RKO (cell line): Measurements from ENCODE around the gene FFAR1.

Experiments used
- DNase-seq: peaks from one replicate; pipeline ENCODE4 v3.0.0-alpha.2; 2016; ENCODE audit warnings: low spot score

The FFAR1 gene

GRCh38 chr19:35347171-35347929, at the start of gene FFAR1:
TSS of gene FFAR1 (plus strand) at chr19:35347902. CDS start at chr19:35351552, 3,650 bp downstream.
- DNase-seq, result no peak

DNA sequence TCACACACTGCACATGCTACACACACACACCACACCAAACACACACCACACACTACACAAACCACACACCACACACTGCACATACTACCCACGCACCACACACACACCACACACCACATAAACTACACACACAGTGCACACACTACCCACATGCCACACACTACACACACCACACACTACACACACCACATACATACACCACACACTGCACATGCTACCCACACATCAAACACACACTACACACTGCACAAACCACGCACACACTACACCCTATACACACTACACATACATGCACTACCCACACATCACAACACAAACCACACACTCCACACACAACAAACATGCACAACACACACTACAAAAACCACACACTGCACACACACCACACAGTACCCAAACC, 49.8 kb upstream of the FFAR1 start:
- no peak for DNase-seq

DNA sequence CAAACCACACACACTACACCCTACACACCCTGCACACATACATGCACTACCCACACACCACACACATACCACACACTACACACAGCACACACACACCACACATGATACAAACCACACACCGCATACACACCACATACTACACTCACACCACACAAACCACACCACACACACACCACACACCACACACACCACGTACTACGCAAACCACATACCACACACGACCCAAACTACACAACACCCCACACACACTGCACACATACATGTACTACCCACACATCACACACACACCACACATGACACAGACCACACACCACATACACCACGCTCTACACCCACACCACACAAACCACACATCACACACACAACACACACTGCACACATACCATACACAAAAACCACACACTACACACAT, 49.1 kb upstream of the FFAR1 start:
- DNase-seq, result no peak

- DNase-seq, result no peak
Measured at GRCh38 chr19:35299523-35300338, 48.0 kb upstream of the FFAR1 start.

DNA sequence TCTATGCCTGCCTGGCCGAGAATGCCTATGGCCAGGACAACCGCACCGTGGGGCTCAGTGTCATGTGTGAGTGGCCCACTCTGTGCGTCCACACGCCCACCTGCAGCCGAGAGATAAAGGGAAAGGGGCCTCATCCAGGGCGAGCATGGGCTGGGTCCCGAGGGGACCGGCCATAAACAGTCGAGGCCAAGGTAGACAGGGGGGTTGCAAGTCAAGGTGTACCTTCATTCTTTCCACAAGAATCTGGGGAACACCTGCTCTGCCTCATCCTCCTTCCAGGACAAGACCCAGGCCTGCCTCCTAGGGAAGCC, 47.4 kb upstream of the FFAR1 start:
- DNase-seq, result no peak

DNA sequence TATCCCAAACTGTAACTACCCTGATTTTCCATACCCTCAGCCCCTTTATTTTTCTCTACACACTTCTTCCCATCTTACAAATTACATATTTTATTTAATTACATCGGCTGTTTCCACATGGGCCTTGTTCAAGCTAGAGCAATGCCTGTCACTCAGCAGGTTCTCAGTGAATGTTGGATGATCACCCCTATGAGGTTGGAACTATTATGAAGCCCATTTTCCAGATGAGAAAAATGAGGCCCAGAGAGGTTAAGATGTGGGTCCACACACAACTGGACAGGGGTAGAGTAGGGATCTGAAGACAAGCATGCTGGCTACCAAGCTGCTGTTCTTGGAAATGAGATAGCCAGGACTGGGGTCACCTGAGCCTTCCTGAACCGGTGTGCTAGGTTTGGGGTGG, 45.7 kb upstream of the FFAR1 start:
- DNase-seq, result no peak

DNA sequence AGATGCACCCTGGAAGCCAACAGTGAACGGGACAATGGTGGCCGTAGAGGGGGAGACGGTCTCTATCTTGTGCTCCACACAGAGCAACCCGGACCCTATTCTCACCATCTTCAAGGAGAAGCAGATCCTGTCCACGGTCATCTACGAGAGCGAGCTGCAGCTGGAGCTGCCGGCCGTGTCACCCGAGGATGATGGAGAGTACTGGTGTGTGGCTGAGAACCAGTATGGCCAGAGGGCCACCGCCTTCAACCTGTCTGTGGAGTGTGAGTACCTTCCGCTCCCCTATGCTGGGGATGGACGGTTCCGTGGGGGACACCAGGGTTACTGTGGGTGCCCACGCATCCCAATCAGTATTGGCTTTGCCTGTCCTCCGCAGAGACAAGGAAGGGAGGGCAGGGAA, 45.3 kb upstream of the FFAR1 start:
- no peak for DNase-seq

DNA sequence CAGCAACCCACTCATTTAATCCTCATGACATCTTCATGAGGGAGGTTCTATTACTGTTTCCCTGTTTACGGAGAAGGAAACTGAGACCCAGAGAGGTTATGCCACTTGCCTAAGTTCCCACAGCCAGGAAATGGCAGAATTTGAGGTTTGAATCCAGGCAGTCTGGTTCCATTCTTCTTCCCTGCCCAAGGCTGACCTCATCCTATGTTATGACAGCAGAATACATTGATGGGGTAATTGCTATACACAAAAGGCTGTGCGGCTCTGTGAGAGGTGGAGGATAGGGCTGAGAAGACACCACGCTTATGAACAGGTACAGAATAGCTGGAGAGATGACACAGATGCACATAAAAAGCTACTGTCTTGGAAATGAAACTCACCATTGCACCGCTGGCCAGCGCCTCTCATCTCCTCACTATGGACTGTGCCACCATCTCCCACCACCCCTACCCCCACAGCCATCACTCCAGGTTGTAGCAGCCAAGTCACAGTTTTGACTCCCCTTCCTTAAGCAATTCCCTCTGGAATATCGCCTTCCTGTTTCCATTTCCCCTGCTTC, 44.3 kb upstream of the FFAR1 start:
- DNase-seq, result no peak

DNA sequence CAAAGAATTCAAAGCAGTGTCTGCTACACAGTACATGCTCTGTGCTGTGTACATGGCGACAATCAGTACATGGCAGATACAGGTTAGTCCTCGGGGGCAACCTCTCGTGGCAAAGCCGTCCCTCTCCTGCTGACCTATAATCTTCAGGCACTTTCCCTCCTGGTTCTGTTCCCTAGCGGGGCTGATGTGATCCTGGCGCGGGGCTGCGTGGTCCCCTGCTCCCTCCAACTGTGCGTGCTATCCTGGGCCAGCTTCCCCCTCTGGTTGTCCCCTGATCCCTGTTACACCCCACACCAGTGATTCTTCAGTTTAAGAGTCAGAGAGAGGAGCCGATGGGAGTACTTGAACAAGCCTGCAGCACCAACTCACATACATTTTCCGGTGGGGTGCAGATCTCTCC, 43.7 kb upstream of the FFAR1 start:
- no peak for DNase-seq

- no peak for DNase-seq
Measured at GRCh38 chr19:35305181-35305580, 42.5 kb upstream of the FFAR1 start.

DNA sequence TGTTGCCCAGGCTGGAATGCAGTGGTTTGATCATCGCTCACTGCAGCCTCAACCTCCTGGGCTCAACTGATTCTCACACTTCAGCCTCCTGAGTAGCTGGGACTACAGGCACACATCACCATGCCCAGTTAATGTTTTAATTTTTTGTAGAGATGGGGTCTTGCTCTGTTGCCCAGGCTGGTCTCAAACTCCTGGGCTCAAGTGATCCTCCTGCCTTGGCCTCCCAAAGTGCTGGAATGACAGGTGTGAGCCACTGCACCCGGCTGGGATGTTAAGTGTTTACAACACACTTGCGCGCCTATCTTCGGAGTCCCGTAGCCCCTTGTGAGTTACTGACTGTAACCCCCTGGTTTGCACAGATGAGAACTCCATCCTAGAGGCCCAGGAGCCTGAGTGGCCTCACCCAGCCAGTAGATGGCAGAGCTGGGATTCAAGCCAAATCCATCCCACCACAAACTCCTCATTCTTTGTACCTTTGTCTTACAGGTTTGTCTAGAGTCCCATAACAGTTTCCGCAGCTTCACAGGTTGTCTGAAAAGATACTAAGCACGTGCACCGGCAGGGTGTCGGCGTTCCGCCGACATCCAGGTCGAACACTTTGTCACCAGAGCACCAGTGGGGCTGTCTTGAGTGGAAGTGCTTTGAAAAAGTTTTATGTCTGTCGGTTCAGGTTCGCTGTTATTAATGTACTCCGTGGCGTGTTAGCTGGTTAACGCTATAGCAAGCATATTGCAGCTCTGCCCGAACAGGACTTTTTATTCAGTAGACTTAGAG, 41.0 kb upstream of the FFAR1 start:
- DNase-seq, result no peak

DNA sequence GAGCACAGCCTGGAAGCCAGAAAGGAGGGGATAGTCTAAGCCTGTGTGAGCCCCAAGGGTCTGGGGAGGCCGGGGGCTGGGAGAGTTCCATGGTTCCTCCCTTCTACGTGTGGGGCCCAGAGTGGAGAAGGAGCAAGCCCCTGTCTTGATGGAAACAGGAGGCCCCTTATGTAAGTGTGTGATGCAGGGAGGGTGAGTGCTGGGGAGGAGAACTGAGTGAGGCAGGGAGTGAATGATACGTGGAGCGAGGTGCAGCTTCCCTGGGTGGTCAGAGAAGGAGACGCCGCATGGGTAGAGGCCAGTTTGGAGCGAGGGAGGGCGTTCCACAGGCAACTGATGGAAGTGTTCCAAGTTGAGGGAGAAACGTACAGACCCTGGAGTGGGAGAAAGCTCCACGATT, 39.8 kb upstream of the FFAR1 start:
- DNase-seq, result no peak

DNA sequence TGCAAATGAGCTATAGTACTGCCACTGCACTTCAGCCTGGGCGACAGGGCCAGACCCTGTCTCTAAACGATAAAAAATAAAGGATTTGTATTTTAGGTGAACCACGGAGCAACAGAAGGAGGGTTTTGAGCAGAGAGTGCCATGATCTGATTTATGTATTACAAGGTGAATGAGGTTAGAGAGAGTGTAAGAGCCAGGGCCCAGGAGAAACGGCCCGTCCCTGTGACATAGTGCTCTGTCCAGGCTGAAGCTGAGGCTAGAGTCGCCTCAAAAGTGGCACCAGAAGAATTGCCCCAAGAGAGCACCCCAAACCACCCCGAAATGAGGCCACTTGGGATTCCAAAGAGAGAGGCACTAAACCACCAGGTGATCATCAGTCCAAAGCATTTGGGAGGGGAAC, 38.8 kb upstream of the FFAR1 start:
- DNase-seq, result no peak

DNA sequence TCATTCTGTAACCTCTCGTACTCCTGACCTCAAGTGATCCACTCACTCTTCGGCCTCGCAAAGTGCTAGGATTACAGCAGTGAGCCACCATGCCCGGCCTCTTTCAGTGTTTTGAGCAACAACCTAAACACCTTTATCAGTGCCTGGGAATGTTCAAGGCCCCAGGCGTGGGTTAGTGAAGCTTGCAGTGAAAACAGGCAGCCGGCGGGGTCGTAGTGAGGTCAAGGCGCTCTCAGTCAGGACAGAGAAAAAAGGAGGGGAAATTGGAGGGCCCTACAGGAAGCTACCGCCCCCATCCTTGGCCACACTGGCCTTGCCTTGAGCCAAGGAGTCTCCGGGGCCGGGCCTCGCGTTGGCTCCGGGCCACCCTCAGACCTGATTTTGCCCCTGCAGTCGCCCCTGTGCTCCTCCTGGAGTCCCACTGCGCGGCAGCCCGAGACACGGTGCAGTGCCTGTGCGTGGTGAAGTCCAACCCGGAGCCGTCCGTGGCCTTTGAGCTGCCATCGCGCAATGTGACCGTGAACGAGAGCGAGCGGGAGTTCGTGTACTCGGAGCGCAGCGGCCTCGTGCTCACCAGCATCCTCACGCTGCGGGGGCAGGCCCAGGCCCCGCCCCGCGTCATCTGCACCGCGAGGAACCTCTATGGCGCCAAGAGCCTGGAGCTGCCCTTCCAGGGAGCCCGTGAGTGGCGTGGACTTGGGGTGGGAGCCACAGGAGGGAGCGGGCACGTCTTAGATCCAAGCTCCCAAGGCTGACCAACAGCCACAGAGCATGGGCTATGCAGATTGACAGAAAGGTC, 38.0 kb upstream of the FFAR1 start:
- DNase-seq, result no peak

DNA sequence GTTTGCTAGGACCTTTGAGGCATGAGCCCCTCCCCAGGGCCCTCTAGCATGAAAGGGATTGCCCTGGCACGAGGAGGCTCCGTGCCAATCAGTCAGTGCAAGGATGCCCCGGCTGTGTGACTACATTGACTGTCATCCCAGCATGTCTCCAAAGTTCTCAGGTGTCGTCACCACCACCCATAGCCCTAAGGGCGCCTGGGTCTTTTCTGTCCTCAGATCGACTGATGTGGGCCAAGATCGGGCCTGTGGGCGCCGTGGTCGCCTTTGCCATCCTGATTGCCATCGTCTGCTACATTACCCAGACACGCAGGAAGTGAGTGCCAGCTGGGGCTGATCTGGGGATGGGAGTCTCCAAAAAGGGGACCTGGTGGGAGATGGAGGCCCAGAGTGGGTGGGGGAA, 37.4 kb upstream of the FFAR1 start:
- DNase-seq, result no peak

DNA sequence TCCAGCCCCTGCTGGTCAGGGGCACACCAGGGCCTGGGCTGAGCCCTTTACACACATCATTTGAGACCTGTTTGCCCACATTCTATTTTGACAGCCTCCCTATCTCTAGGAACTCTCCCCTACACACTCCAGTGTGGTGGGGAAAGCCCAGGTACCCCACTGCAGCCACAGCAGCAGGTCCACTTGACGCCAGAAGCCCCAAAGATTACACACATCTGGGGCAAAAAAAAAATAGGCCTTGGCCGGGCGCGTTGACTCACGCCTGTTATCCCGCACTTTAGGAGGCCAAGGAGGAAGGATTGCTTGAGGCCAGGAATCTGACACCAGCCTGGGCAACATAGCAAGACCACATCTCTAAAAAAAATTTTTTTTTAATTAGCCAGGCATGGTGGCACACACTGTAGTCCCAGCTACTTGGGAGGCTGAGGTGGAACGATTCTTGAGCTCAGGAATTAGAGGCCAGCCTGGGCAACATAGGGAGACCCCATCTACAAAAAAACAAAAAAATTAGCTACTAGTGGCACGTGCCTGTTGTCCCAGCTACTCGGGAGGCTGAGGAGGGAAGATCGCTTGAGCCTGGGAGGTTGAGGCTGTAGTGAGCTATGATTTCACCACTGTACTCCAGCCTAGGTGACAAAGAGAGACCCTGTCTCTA, 36.8 kb upstream of the FFAR1 start:
- no peak for DNase-seq

- DNase-seq, result no peak
Measured at GRCh38 chr19:35311901-35312665, 35.6 kb upstream of the FFAR1 start.

DNA sequence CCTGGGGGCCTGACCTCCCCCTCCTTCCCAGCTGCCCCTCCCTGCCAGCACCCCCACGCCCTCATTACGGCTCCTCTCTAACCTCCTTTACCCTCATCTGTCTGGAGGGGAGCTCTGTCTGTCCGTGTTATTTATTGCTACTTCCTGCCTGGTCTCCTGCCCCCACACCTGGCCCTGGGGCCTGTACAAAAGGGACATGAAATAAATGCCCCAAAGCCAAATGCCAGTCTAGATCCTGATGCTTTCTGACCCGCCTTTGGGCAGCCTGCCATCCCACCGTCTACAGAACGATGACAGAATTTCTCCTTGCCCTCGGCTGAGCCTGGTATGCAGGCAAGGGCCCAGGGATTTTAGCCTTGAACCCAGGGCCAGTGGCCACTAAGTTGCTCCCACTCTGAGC, 34.1 kb upstream of the FFAR1 start:
- no peak for DNase-seq

GRCh38 chr19:35314031-35314430, 33.7 kb upstream of the FFAR1 start:
- no peak for DNase-seq

DNA sequence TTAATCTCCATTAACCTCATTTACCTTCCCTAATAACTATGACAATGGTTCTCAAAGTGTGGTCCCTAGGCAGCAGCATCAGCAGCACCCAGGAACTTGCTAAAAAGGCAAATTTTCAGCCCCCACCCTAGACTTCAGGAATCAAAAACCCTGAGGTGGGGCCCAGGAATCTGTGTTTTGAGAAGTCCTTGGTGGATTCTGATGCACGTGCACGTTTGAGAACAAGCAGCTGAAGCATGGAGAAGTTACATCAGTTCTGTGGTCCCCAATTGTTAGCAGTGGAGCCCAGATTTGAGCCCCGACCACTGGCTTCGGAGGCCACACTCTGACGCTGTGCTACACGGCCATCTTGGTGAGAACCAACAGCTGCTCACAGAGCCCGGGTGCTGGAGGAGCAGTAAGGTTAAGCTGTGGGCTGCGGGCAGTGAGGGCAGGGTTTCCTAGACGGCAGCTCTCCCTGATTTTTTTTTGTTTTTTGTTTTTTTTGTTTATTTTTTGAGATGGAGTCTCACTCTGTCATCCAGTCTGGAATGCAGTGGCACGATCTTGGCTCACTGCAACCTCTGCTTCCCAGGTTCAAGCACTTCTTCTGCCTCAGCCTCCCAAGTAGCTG, 32.7 kb upstream of the FFAR1 start:
- DNase-seq, result no peak
